Heart left ventricle (tissue), 16 donors: ENCODE measurements around the gene DEPDC5. TPM values are rescaled to one million over a fixed set of nuclear protein-coding genes. Genes with fewer than 3 reads are reported as not detected.
A peak's percentile ranks its signal among the peaks of the same experiment; 100 is the strongest.

ENCODE experiments used
- ATAC-seq, 4 donors: fragments of 200-7000 bp; cut with Tn5 transposase; one replicate each; pipeline ENCODE4 v1.9.1; 2020 to 2022; ENCODE audit warnings: moderate library complexity in 4 of 4, mild to moderate bottlenecking in 3 of 4, moderate number of reproducible peaks in 1 of 4
- DNase-seq, 5 donors: peaks; one replicate each; pipeline ENCODE4 v3.0.0-alpha.2; 2020
- H3K27ac ChIP-seq, 12 donors: fragments of 200-600 bp; sonication (generic) in 4 of 12; one replicate each; pipeline versions ENCODE4 v1.5.0 to v1.8.0; 2016 to 2022; ENCODE audit warnings: mild to moderate bottlenecking in 2 of 12
- H3K27me3 ChIP-seq, 9 donors: fragments of 200-600 bp; sonication (generic) in 2 of 9; one replicate each; pipeline versions ENCODE4 v1.5.1 to v1.8.0; 2016 to 2022; ENCODE audit warnings: mild to moderate bottlenecking in 3 of 9
- H3K36me3 ChIP-seq, 9 donors: fragments of 200-600 bp; sonication (generic) in 2 of 9; one replicate each; pipeline versions ENCODE4 v1.5.0 to v1.8.0; 2018 to 2022; ENCODE audit warnings: mild to moderate bottlenecking in 2 of 9
- H3K4me1 ChIP-seq, 12 donors: fragments of 200-600 bp; sonication (generic) in 4 of 12; one replicate each; pipeline versions ENCODE4 v1.5.0 to v1.8.0; 2016 to 2022; ENCODE audit warnings: mild to moderate bottlenecking in 3 of 12
- H3K4me3 ChIP-seq, 12 donors: fragments of 200-600 bp; sonication (generic) in 4 of 12; one replicate each; pipeline versions ENCODE4 v1.5.0 to v1.8.0; 2017 to 2022; ENCODE audit warnings: mild to moderate bottlenecking in 9 of 12, moderate library complexity in 4 of 12
- H3K9me3 ChIP-seq, 12 donors: fragments of 200-600 bp; sonication (generic) in 4 of 12; one replicate each; pipeline versions ENCODE4 v1.5.0 to v1.8.0; 2016 to 2022; ENCODE audit warnings: mild to moderate bottlenecking in 1 of 12
- CTCF ChIP-seq, 12 donors: fragments of 200-600 bp; sonication (generic) in 4 of 12; IDR thresholded peaks; one replicate each; pipeline versions ENCODE4 v1.5.0 to v1.8.0; 2018 to 2022; ENCODE audit warnings: antibody characterized with exemption in 12 of 12, mild to moderate bottlenecking in 5 of 12
- POLR2A ChIP-seq, 2 donors: fragments of 450-650 bp; IDR thresholded peaks; one replicate each; pipeline ENCODE4 v1.6.1; 2017; ENCODE audit warnings: antibody characterized with exemption in 2 of 2, mild to moderate bottlenecking in 2 of 2, moderate library complexity in 2 of 2
- WGBS, 4 donors: extraction: QIAGEN DNeasy Blood & Tissue Kit in 2 of 4; methylation state at CpG; one replicate each; pipeline versions ENCODE4 v1.1.5 to v1.1.7; 2013 to 2018; 5-methylcytosine and 5-hydroxymethylcytosine counted together
- intact Hi-C, 10 donors: fragments of 100-400 bp; cut with DNase I; formaldehyde crosslinking; loops; one replicate each; pipeline versions ENCODE4 v1.11.1 to v1.14.2; 2022
- polyA plus RNA-seq, 2 donors: library from polyadenylated mRNA; stranded (reverse); fragments of 200-250 nt; gene quantifications; one replicate each; pipeline ENCODE4 v1.2.3, GENCODE V29; 2013
- total RNA-seq, 9 donors: library from RNA; depleted of rRNA in 2 of 9; stranded (reverse); fragments of >200 nt in 2 of 9; fragmentation: NEBNext Ultra II Directional in 3 of 9; extraction: Animal tissue kit (Norgen Biotek cat#: 25700) in 3 of 9; gene quantifications; one replicate each; pipeline versions ENCODE4 v1.1.0 to v1.2.4, GENCODE V29; 2016 to 2023
- donor health status: ischemic (EF 13 %, LVEDD 7.1; RV severe dilation, severe dysfunction).
- donor health status: healthy with polysubstance abuse.
- donor health status: DM: no; HTN: yes; CAD: no.
- donor health status: DM: no; HTN: no; CAD: no.
- donor health status: ischemic (EF 25% LVEDD 6.9; RV normal size, moderate dysfunction).
- donor health status: ischemic (EF 25% LVEDD 5.7; RV mildly dilated, moderate dysfunction).
- donor health status: healthy.
- donor health status: DM: yes; HTN: yes; CAD: no.
- donor health status: ischemic (EF 35%, LVEDD 5.7; RV mildly dilated, moderate dysfunction).
- donor health status: nonischemic (EF 11% LVEDD 7.7; RV severe dilation, severe dysfunction).
- donor health status: DM: yes; HTN: yes; CAD: no.
- donor health status: PGD.
- donor health status: ischemic (EF 29% LVEDD 5.4; RV normal size, mild dysfunction).
- donor health status: nonischemic (EF 23%, LVEDD 6.1; RV moderate dilation, normal function).

DEPDC5 gene
- total and polyA plus RNA-seq, 11 donors, result 5.7 to 21.4 (median 10.4) TPM

- intact Hi-C loops, result loop anchor here in 6 of 10 donors (5.0 to 10.0 kb wide), 5 partner anchors 186 to 446 kb away; partner anchors contain the start of genes PISD (in 4 of the 6), DEPDC5 (in 2 of the 6), PRR14L (in 2 of the 6) and SFI1 (in 1 of the 6)
- 85 to 93% (median 88%) methylated on average over 8 to 9 of the region's 9 CpGs for WGBS, 4 donors
- Histone ChIP-seq H3K4me1 (peaks cover 0 to 15% (median 6%) of the 10 kb centered on the region in 12 donors), H3K36me3 (no peaks in the 10 kb centered on the region), H3K9me3 (no peaks in the 10 kb centered on the region), H3K27me3 (no peaks in the 10 kb centered on the region), H3K4me3 (no peak overlapping the region), H3K27ac (no peak overlapping the region)
- TF ChIP-seq CTCF (IDR thresholded peaks at IDR 0.05) (no peak), POLR2A (IDR thresholded peaks at IDR 0.05) (no peak)
- DNase-seq, result no peak
- no peak for ATAC-seq
These were observed 186.7 kb downstream of the DEPDC5 start for GRCh38 chr22:31940506-31940905.

- no peak overlapping the region for H3K27ac ChIP-seq
- no peak for TF ChIP-seq POLR2A (IDR thresholded peaks at IDR 0.05)
- TF ChIP-seq CTCF (IDR thresholded peaks at IDR 0.05), result no peak
- ATAC-seq, result no peak
- H3K4me3 ChIP-seq, result no peak overlapping the region
- no peaks in the 10 kb centered on the region for H3K27me3 ChIP-seq
- H3K4me1 ChIP-seq, result peaks cover 0 to 31% (median 19%) of the 10 kb centered on the region in 12 donors
- 93 to 98% (median 95%) methylated on average over 5 of the region's 5 CpGs for WGBS, 4 donors
- peaks cover 0 to 7% (median 0%) of the 10 kb centered on the region in 9 donors for H3K36me3 ChIP-seq
- no peaks in the 10 kb centered on the region for H3K9me3 ChIP-seq
- no peak for DNase-seq
- intact Hi-C loops, result loop anchor here in 6 of 10 donors (5.0 to 10.0 kb wide), 5 partner anchors 187 to 447 kb away; partner anchors contain the start of genes PISD (in 4 of the 6), DEPDC5 (in 2 of the 6), PRR14L (in 2 of the 6) and SFI1 (in 1 of the 6)
These were observed 188.3 kb downstream of the DEPDC5 start for GRCh38 chr22:31942091-31942490.

- 39 to 72% (median 44%) methylated on average over 8 to 15 of the region's 15 CpGs for WGBS, 4 donors
- ATAC-seq (no peak), DNase-seq (peak in 1 of 5 donors; percentile 16)
- H3K4me3 ChIP-seq, result peak overlapping the region; percentile 28 to 98 (median 96)
- no peaks in the 10 kb centered on the region for H3K9me3 ChIP-seq
- H3K36me3 ChIP-seq, result peaks cover 0 to 20% (median 11%) of the 10 kb centered on the region in 9 donors
- H3K27me3 ChIP-seq, result no peaks in the 10 kb centered on the region
- TF ChIP-seq POLR2A (IDR thresholded peaks at IDR 0.05) (no peak), CTCF (IDR thresholded peaks at IDR 0.05) (no peak)
- H3K4me1 ChIP-seq, result peaks cover 0 to 43% (median 28%) of the 10 kb centered on the region in 12 donors
- intact Hi-C loops, result loop anchor here in 6 of 10 donors (5.0 to 10.0 kb wide), 5 partner anchors 189 to 449 kb away; partner anchors contain the start of genes PISD (in 4 of the 6), DEPDC5 (in 2 of the 6), PRR14L (in 2 of the 6) and SFI1 (in 1 of the 6)
- H3K27ac ChIP-seq, result peak overlapping the region; percentile 95 to 100 (median 98)
These were observed 189.6 kb downstream of the DEPDC5 start for GRCh38 chr22:31943206-31943977.
